Retina (tissue), 1 donor: ENCODE data around the gene PIK3CB.
"Not testable (repeated sequence)": the region's sequence is repeated elsewhere in the genome, so short reads cannot be mapped to it uniquely, and the experiment has no call there.

ENCODE experiments used
- DNase-seq: peaks from one replicate; pipeline ENCODE4 v3.0.0-alpha.2; 2016

PIK3CB gene

GRCh38 chr3:138834596-138835396, at the start of gene PIK3CB:
Gene PIK3CB (minus strand): TSS chr3:138834928. CDS start chr3:138759343, 75,585 bp downstream.
- peak; percentile 92 for DNase-seq

- no peak for DNase-seq
Observed at GRCh38 chr3:138881233-138881632, 46.5 kb upstream of the PIK3CB start.

DNA sequence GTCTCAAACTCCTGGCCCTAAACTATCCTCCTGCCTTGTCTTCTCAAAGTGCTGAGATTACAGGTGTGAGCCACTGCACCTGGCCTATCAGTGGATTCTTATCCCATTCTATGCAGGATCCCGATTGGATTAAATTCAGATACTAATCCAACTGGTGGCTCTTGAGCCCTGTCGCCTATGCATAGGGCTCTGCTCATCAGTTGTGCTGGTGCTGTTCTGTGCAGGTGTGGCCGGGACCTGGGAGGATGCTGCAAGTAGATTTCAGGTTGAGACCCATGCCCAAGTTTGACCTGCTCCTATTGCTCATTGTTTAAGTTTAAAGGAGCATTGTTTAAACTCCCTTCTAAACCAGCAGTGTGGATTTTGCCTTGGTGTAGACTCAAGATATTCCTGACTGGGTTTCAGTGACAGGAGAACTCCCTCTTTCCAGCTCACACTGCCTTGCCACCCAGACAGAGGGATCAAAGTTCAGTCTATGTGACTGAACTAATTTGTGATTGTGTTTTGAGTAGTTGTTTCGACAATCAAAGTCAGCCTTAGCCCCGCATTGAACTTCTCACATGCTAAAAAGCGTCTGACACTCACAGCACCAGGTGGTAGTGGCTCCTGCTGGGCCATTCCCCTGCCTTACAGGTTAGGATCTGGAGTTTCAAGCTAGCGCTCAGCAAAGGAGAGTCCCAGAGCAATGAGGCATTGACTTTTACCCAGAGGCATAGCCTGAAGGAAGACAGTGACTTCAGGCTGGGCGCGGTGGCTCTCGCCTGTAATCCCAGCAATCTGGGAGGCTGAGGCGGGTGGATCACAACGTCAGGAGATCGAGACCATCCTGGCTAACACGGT, 45.0 kb upstream of the PIK3CB start:
- no peak for DNase-seq

- no peak for DNase-seq
Observed at GRCh38 chr3:138877226-138877625, 42.5 kb upstream of the PIK3CB start.

- DNase-seq, result no peak
Observed at GRCh38 chr3:138875754-138876664, 41.3 kb upstream of the PIK3CB start.

GRCh38 chr3:138875096-138875753, 40.5 kb upstream of the PIK3CB start:
- DNase-seq, result no peak

- no peak for DNase-seq
Observed at GRCh38 chr3:138873471-138874278, 38.9 kb upstream of the PIK3CB start.

DNA sequence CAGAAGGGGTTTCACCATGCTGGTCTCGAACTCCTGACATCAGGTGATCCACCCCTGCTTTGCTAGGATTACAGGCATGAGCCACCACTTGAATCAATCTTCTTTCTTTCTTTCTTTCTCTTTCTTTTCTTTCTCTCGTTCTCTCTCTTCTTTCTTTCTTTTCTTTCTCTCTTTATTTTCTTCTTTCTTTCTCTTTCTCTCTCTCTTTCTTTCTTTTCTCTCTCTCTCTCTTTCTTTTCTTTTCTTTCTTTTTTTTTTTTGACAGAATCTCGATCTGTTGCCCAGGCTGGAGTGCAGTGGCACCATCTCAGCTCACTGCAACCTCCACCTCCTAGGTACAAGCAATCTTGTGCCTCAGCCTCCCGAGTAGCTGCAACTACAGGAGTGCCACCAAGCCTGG, 37.9 kb upstream of the PIK3CB start:
- no peak for DNase-seq

DNA sequence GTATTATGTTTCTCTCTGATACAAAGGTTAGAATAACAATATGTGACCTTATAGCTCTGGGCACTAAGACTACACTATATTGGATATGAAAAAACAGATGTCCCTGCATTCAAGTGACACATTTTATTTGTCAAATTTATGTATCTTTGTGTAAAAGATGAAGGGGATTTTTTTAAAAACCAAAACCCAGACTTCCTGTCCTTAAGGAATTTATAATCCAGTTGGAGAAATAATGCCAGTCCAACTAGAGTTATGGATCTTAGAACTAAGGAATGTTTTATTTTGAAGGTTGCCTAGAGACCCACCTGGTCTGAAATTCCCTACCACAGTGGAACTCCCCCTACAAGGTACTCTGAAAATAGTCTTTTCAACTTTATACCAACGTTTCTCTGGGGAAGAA, 33.3 kb upstream of the PIK3CB start:
- DNase-seq, result no peak

- DNase-seq, result no peak
Observed at GRCh38 chr3:138863776-138864113, 29.0 kb upstream of the PIK3CB start.

GRCh38 chr3:138862924-138863775, 28.4 kb upstream of the PIK3CB start:
- DNase-seq, result peak; percentile 10

DNA sequence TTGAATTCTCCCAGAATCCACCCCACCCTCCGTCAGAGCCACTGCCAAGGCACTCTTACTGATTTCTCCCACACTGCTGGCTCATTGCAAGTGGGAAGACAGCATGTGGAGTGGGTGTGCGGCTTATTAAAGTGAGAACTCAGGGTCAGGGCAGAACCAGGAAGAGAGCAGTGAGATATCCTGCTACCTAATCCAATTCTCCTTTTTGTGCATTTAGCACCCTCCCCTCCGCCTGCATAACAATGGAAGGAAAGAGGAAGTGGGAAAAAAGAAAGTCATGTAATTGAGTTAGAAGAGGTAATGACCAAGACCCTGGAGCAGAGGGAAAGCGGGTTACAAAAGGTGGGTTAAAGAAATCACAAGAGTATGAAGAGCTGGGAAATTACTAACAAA, 27.8 kb upstream of the PIK3CB start:
- peak; percentile 14 for DNase-seq

GRCh38 chr3:138861798-138862197, 27.1 kb upstream of the PIK3CB start:
- peak; percentile 21 for DNase-seq

GRCh38 chr3:138856799-138857198, 22.1 kb upstream of the PIK3CB start:
- no peak for DNase-seq

GRCh38 chr3:138854940-138855339, 20.2 kb upstream of the PIK3CB start:
- no peak for DNase-seq

GRCh38 chr3:138854204-138854603, 19.5 kb upstream of the PIK3CB start:
- DNase-seq, result no peak

DNA sequence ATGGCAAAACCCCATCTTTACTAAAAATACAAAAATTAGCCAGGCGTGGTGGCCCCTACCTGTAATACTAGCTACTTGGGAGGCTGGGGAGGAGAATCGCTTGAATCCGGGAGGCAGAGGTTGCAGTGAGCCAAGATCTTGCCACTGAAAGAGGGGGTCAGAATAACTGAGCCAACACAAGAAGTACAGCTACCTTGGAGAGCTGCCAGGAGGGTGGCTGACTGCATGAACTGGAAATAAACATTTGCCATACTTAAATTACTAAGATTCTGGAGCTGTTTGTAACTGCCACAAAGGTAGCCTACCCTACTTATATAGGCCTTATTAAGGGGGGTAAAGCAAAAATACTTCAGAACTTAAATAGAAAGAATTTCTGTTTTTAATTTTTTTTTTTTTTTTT, 15.4 kb upstream of the PIK3CB start:
- no peak for DNase-seq

- DNase-seq, result no peak
Observed at GRCh38 chr3:138849222-138849940, 14.7 kb upstream of the PIK3CB start.

GRCh38 chr3:138848696-138849095, 14.0 kb upstream of the PIK3CB start:
- no peak for DNase-seq

GRCh38 chr3:138846824-138847223, 12.1 kb upstream of the PIK3CB start:
- not testable (repeated sequence) for DNase-seq
